HUES64 (cell line): Measurements from ENCODE around the gene SCUBE1.
"Not testable (repeated sequence)": the region's sequence is repeated elsewhere in the genome, so short reads cannot be mapped to it uniquely, and the experiment has no call there.

Experiments used
- H3K27ac ChIP-seq: 2 replicates; pipeline ENCODE4 v1.7.0; 2013; ENCODE audit warnings: low read depth, low read length, inconsistent platforms
- H3K27me3 ChIP-seq: 2 replicates; pipeline ENCODE4 v1.6.1; 2013; ENCODE audit warnings: mild to moderate bottlenecking, low read length; ENCODE audit not compliant: insufficient read depth
- H3K36me3 ChIP-seq: 2 replicates; pipeline ENCODE4 v1.6.1; 2013; ENCODE audit warnings: mild to moderate bottlenecking, low read length; ENCODE audit not compliant: insufficient read depth
- H3K4me1 ChIP-seq: 2 replicates; pipeline ENCODE4 v1.6.1; 2013; ENCODE audit warnings: mild to moderate bottlenecking, low read length, moderate library complexity; ENCODE audit not compliant: insufficient read depth
- H3K4me3 ChIP-seq: 2 replicates; pipeline ENCODE4 v1.5.1; 2013; ENCODE audit warnings: mild to moderate bottlenecking, low read length, moderate library complexity
- H3K9ac ChIP-seq: 2 replicates; pipeline ENCODE4 v1.6.1; 2013; ENCODE audit warnings: mild to moderate bottlenecking, low read depth, low read length
- H3K9me3 ChIP-seq: 2 replicates; pipeline ENCODE4 v1.6.1; 2013; ENCODE audit warnings: low read depth, low read length; ENCODE audit not compliant: insufficient read depth
- WGBS: fragments of 150-250, 120-280 bp; methylation state at CpG from one replicate; pipeline ENCODE4 v1.1.7; 2013; ENCODE audit warnings: missing lambda C conversion rate; 5-methylcytosine and 5-hydroxymethylcytosine counted together

SCUBE1 gene

DNA sequence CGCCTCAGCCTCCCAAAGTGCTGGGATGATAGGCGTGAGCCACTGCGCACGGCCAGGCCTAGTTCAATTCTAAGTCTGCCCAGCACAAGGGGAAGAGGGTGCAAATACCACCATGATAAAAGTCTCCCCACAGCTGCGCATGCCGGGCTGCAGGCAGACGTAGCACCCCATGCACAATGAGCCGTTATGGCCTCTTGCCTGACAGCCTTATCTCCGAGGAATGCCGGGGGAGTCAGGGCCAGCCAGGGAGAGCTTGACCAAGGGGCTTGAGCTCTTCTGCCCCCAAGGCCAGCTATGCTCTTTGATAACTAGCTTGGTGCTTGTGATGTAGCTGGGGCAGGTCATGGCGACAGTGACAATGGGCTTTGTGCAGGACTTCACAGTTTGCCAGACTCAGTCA, 13.7 kb upstream of the SCUBE1 start:
- Histone ChIP-seq H3K4me3 (no peak overlapping the region), H3K4me1 (no peaks in the 10 kb centered on the region), H3K27ac (no peak overlapping the region), H3K9ac (no peak overlapping the region), H3K27me3 (no peaks in the 10 kb centered on the region), H3K9me3 (no peaks in the 10 kb centered on the region), H3K36me3 (no peaks in the 10 kb centered on the region)
- WGBS: 87% methylated on average over 11 of the region's 11 CpGs

DNA sequence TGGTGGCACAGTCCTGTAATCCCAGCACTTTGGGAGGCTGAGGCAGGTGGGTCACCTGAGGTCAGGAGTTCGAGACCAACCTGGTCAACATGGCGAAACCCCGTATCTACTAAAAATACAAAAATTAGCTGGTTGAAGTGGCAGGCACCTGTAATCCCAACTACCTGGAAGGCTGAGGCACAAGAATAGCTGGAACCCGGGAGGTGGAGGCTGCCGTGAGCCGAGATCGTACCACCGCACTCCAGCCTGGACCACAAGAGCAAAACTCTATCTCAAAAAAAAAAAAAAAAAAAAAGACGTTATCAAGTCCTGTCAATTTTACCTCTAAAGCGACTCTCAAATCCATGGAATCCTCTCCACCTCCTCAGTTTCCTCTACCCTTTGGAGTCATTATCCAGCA, 12.5 kb upstream of the SCUBE1 start:
- not testable (repeated sequence) for H3K9ac ChIP-seq, H3K27ac ChIP-seq, H3K27me3 ChIP-seq, H3K9me3 ChIP-seq, H3K4me1 ChIP-seq, H3K4me3 ChIP-seq, H3K36me3 ChIP-seq
- 93% methylated on average over 10 of the region's 10 CpGs for WGBS

DNA sequence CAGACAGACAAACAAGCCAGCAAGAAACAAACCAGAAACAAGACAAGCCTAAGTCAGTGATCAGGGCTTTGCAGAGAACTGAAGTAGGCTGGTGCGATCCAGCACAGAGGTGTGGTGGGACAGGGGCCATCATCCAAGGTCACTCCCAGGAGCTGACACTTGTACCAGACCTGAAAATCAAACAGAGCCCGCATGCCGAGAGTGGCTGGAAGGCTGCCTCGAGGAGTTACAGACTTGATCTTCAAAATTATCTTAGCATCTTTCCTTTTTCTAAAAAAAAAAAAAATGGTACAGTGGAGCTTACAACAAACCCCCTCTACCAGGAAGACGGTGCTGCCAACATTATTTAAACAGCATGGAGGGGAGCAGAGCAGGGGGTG, 8.8 kb upstream of the SCUBE1 start:
- Histone ChIP-seq H3K27ac (no peak overlapping the region), H3K9me3 (no peaks in the 10 kb centered on the region), H3K9ac (no peak overlapping the region), H3K36me3 (no peaks in the 10 kb centered on the region), H3K27me3 (peaks cover 3% of the 10 kb centered on the region; the same call in 1 of the 2 replicates), H3K4me1 (no peaks in the 10 kb centered on the region), H3K4me3 (no peak overlapping the region)
- 96% methylated on average over 4 of the region's 5 CpGs for WGBS

DNA sequence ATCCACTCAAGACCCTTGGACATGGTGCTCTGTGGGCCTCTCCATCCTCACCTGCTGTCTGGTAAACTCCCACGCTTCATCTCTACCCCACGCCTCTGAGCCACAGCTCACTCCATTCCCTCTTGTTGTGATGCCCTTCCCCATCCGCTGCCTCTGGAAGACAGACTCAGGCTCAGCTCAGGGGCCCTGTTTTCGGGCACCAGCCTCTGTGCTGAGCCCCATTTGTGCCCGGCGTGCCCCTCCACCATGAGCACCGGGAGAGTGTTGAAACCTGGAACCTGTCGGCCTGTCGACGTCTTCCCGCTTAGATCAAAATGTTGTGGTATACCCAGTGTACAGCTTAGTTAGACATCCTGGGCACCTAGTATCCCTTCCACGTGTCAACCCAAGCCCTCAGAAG, 6.5 kb upstream of the SCUBE1 start:
- no peaks in the 10 kb centered on the region for H3K9me3 ChIP-seq
- WGBS: 95% methylated on average over 12 of the region's 12 CpGs
- H3K4me3 ChIP-seq: no peak overlapping the region
- H3K27ac ChIP-seq: no peak overlapping the region
- H3K9ac ChIP-seq: no peak overlapping the region
- H3K36me3 ChIP-seq: no peaks in the 10 kb centered on the region
- H3K27me3 ChIP-seq: peaks cover 19% of the 10 kb centered on the region
- 0 out of 2 replicates have a peak, but pooled peaks cover 3% of the 10 kb centered on the region for H3K4me1 ChIP-seq

DNA sequence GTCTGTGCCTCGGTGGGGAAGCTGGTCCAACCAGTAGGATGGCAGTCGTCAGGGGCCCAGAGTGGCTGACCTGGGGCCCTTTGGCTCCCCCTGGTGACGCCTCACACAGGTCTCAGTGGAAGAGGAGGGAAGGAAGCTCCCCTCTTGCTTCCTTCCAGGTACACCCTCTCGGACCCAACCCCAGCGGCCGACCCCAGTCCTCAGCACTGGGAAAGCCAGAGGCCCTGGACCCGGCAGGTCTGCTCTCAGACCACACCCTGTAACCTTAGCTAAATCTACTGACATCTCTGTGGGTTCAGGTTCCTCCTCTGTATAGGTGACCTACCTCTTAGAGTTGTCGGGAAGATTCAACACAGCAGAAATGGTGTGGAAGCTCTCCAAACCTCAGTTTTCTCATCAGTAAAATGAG, 3.4 kb upstream of the SCUBE1 start:
- Histone ChIP-seq H3K9ac (no peak overlapping the region), H3K4me3 (no peak overlapping the region), H3K27ac (no peak overlapping the region), H3K36me3 (no peaks in the 10 kb centered on the region), H3K27me3 (peaks cover 43% of the 10 kb centered on the region), H3K9me3 (no peaks in the 10 kb centered on the region), H3K4me1 (0 out of 2 replicates have a peak, but pooled peaks cover 3% of the 10 kb centered on the region)
- 32% methylated on average over 8 of the region's 8 CpGs for WGBS

DNA sequence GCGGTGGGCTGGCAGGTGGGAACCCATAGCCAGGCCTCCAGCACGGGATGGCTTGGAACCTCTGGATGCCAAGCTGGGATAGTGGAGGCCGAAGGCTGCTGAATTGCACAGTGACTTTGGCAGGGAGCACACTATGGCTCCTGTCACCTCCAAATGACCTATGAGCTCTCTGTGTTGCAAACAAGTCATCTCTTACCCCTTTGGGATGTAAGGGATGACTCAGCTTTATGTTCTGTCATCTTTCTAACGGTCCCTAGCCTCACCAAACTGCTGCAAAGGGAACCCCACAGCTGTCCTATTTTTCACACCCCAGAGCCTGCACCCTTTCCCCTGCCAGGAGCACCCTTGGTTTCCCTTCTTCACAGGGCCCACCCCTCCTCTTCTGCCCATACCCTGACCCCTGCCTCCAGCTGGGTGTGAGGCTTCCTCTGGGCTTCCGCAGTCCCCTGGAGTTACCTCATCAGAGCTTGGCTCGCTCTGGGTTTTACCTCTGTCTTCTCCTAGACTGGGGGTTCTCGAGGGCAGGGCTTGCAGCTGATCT, 2.7 kb upstream of the SCUBE1 start:
- H3K27ac ChIP-seq: no peak overlapping the region
- no peak overlapping the region for H3K4me3 ChIP-seq
- H3K4me1 ChIP-seq: 0 out of 2 replicates have a peak, but pooled peaks cover 3% of the 10 kb centered on the region
- H3K27me3 ChIP-seq: peaks cover 50% of the 10 kb centered on the region
- 70% methylated on average over 7 of the region's 7 CpGs for WGBS
- no peak overlapping the region for H3K9ac ChIP-seq
- no peaks in the 10 kb centered on the region for H3K36me3 ChIP-seq
- H3K9me3 ChIP-seq: no peaks in the 10 kb centered on the region

DNA sequence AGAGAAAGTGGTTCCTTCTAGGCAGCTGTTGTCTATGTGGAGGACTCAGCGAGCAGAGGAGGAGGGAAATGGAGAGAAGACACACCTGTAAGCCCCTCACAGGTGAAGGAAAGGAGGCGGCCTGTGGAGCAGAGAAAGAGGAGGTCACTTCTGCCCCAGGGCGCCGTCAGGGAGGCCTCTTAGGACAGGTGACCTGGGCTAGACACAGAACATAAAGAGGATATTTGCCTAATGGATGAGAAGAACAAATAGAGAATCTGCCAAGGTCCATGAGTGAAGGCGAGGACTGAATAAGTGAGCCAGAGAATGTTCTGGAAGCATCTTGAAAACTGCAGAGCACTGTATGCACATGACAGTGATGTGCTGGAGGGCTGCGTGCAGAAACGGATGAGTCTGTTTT, 2.2 kb upstream of the SCUBE1 start:
- 0 out of 2 replicates have a peak, but pooled peaks cover 3% of the 10 kb centered on the region for H3K4me1 ChIP-seq
- no peaks in the 10 kb centered on the region for H3K36me3 ChIP-seq
- H3K27ac ChIP-seq: no peak overlapping the region
- 90% methylated on average over 7 of the region's 7 CpGs for WGBS
- no peaks in the 10 kb centered on the region for H3K9me3 ChIP-seq
- H3K4me3 ChIP-seq: no peak overlapping the region
- peaks cover 55% of the 10 kb centered on the region for H3K27me3 ChIP-seq
- H3K9ac ChIP-seq: no peak overlapping the region

DNA sequence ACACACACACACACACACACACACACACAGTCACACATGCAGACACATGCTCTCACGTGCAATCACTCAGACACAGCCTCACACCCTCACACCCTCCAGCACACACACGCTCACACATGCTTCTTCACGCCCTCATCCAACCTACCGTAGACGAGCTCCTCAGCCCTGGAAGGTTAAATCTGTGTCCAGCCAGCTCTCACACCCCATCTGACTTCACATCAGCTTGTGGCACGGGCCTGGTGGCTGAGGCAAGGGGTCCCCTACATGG, 1.3 kb upstream of the SCUBE1 start:
- Histone ChIP-seq H3K9me3 (no peaks in the 10 kb centered on the region), H3K36me3 (no peaks in the 10 kb centered on the region), H3K4me1 (0 out of 2 replicates have a peak, but pooled peaks cover 3% of the 10 kb centered on the region), H3K9ac (no peak overlapping the region), H3K4me3 (no peak overlapping the region), H3K27me3 (peaks cover 56% of the 10 kb centered on the region), H3K27ac (no peak overlapping the region)
- 86% methylated on average over 6 of the region's 6 CpGs for WGBS

DNA sequence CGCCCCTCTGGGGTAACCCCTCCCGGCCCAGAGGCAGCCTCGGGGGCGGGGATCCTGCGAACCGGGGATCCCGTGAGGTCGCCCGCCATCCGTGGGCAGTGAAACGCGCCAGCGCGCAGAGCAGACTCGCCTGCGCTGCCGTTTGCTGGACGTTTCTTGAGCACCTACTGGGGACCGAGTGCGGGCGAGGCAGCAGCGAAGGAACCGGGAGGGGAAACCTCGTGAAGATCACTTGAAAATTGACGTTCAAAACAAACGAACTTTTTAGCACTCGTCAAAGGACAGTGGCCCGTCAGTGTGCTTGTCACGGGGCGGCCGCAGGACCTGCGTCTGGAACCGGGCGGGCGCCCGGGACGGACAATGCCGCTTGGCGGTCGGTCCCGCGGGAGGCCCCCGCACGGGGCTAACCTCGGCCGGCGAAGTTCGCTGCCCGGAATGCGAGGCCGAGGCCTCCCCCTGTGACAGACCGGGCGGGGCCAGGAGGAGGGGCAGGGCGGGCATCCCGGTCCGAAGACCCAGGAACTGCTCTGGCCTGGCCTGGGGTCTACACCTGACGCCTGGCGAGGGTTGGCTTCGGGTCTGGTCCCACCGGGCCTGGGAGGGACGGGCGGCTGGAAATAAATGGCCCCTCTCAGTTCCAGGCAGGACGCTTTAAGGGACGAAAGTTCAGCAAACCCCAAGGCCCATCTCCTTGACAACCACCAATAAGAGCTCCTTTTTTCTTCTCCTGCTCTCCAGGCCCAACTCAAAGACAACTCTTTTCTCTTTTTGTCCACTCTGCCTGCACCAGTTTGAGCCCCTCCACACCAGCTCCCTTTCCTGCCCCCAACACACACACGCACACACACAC, 723 bp upstream of the SCUBE1 start:
- Histone ChIP-seq H3K36me3 (no peaks in the 10 kb centered on the region), H3K27ac (no peak overlapping the region; the same call in 1 of the 2 replicates), H3K9ac (0 out of 2 replicates have a peak overlapping the region, but pooled peaks have one; percentile 8), H3K4me1 (0 out of 2 replicates have a peak, but pooled peaks cover 3% of the 10 kb centered on the region), H3K4me3 (peak overlapping the region; percentile 51), H3K27me3 (peaks cover 56% of the 10 kb centered on the region), H3K9me3 (no peaks in the 10 kb centered on the region)
- 7% methylated on average over 65 of the region's 65 CpGs for WGBS

DNA sequence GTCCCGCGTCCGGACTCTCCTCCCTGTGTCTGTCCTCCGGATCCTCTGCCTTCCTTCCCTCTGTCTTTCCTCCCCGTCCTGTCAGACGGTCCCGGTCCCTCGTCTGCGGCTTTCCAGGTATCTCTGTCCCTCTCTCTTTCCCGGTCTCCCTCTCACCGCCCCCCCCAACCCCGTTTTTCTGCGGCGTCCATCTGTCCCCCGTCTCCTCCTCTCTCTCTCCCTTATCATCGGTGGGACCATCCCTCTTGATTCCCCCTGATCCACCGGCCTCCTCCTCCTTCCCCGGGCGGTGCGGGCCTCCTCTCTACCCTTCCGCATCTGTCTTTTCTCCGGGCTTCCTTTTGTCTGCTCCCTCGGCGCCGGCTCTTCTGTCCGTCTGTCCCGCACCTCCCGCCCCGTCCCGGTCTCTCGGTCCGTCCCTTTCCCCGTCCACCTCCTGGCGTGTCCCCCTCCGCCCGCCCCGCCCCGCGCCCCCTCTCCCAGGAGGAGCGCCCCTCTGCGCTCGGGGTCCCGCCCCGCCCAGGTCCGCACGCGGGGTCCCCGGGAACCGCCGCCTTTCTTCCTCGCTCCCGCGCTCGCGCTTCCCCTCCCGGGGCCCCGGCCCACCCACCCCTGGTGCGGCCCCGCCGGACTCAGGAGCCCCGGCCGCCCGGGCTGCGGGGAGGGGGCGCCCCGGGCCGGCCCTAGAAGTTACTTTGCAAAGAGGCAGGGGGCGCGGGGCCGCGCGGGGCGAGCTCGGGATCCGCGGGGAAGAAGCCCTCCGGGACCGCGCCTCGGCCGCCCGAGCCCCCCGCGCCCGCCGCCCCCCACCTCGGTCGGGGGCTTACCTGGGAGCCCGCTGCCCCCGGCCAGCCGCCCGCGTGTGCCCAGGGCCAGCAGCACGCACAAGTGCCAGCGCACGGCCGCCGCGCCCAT, 568 bp downstream of the SCUBE1 start:
- Histone ChIP-seq H3K27me3 (peaks cover 56% of the 10 kb centered on the region), H3K9me3 (no peaks in the 10 kb centered on the region), H3K4me1 (0 out of 2 replicates have a peak, but pooled peaks cover 3% of the 10 kb centered on the region), H3K4me3 (peak overlapping the region; percentile 51), H3K36me3 (no peaks in the 10 kb centered on the region), H3K27ac (no peak overlapping the region), H3K9ac (no peak overlapping the region)
- 2% methylated on average over 94 of the region's 99 CpGs for WGBS

DNA sequence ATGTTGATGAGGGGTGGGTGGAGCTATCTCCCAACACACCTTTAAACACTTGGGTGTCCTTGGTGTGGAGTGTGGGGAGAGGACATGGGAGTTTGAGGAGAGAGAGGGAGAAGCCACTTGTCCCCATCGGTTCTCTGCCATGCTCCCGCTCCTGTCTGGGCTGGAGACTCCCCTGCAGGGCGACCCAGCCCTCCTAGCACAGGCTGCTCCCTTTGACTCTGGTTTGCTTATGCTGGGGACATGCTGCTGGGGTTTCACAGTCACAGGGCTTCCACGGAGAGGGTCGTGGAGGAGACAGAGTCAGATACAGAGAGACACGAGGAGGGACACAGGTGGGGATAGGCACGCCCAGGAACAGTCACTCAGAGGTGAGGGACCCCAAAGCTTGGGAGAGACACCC, 1.6 kb downstream of the SCUBE1 start:
- H3K36me3 ChIP-seq: no peaks in the 10 kb centered on the region
- no peak overlapping the region for H3K27ac ChIP-seq
- no peak overlapping the region for H3K9ac ChIP-seq
- H3K4me1 ChIP-seq: 0 out of 2 replicates have a peak, but pooled peaks cover 3% of the 10 kb centered on the region
- H3K9me3 ChIP-seq: no peaks in the 10 kb centered on the region
- WGBS: 55% methylated on average over 7 of the region's 7 CpGs
- H3K4me3 ChIP-seq: peak overlapping the region; percentile 22; the same call in 1 of the 2 replicates
- H3K27me3 ChIP-seq: peaks cover 56% of the 10 kb centered on the region
